ENCODE data around the gene EGFL7.

EGFL7 gene

DNA sequence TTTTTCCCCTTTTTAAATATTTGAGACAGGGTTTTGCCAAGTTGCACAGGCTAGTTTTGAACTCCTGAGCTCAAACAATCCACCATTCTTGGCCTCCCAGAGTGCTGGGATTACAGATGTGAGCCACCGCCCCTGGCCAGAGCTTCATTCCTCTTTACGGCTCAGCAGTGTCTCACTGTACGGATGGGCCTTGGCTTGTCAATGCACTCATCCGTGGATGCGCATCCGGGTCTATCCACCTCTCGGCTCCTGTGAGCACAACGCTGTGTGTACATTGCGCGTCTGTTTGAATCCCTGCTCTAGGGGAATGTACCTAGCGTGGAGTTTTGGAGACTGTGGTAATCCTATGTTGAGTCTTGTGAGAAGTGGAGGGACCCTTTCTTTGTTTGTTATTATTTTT lies 10.9 kb upstream of the EGFL7 start:
- TF ChIP-seq, protein P1, sequence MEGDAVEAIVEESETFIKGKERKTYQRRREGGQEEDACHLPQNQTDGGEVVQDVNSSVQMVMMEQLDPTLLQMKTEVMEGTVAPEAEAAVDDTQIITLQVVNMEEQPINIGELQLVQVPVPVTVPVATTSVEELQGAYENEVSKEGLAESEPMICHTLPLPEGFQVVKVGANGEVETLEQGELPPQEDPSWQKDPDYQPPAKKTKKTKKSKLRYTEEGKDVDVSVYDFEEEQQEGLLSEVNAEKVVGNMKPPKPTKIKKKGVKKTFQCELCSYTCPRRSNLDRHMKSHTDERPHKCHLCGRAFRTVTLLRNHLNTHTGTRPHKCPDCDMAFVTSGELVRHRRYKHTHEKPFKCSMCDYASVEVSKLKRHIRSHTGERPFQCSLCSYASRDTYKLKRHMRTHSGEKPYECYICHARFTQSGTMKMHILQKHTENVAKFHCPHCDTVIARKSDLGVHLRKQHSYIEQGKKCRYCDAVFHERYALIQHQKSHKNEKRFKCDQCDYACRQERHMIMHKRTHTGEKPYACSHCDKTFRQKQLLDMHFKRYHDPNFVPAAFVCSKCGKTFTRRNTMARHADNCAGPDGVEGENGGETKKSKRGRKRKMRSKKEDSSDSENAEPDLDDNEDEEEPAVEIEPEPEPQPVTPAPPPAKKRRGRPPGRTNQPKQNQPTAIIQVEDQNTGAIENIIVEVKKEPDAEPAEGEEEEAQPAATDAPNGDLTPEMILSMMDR (IDR thresholded peaks at IDR 0.05) = no peak

DNA sequence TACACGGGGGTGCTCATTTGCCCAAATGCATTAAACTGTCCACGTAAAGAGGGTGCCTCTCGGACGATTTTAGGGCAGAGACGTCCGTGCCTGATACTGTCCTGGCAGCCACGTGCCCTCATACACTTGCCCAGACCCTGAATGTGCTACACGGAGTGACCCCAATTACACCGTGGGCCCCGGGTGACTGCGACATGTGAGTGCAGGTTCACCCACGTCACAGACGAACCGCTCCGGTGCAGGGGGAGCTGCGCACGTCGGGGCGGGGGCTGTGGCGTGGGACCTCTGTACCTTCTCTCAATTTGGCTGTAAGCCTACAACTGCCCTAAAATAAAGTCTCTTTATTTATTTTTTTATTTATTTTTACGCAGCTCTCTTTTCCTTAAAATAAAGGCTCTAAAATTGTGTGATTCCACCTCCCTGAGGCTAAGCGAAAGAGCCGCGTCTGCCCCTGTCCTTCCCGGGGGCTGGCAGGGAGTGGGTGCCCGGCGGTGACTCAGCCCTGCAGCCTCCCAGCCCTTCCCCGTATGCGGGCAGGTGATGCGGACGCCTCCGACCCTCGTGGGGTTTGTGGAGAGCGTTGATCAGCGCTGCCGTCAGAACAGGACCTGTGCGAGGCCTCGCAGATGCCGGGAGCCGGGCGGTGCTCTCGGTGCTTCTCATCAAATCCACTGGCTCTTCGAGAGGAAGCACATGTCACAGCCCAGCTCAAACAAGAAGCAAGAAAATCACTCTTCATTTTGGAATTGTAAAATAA lies 9.2 kb upstream of the EGFL7 start:
- TF ChIP-seq, protein P1 (IDR thresholded peaks at IDR 0.05) = no peak

DNA sequence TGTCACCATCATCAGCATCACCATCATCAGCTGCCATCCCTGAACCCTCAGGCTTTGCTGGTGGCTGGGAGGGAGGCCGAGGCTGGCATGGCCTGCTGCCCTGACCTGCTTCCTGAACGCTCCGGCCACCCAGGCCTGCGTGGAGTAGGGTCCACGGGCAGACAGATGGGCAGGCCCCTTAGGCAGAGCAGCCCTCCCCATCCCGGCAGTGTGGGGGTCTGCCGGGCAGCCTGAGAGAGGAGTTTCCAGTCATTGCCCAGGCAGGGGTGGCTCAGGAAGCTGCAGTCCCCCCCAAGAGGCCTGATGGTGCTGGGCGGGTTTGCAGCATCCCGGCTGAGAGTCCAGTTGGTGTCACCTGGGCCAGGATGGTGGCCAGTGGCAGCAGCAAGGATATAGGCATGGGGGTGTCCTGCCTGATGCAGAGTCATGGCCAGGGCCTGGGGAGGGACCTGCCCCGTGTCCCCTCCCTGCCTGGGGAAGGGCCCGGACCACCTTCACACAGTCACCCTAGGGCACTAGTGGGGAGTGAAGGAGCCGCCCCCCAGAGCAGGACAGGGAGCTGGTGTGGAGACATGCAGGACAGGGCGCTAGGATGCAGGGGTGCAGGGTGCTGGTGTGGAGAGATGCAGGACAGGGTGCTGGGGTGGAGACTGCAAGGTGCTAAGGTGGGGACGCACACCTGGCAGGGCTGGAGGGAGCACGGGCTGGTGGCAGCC lies 7.7 kb upstream of the EGFL7 start:
- TF ChIP-seq, protein P1 (IDR thresholded peaks at IDR 0.05) = no peak

DNA sequence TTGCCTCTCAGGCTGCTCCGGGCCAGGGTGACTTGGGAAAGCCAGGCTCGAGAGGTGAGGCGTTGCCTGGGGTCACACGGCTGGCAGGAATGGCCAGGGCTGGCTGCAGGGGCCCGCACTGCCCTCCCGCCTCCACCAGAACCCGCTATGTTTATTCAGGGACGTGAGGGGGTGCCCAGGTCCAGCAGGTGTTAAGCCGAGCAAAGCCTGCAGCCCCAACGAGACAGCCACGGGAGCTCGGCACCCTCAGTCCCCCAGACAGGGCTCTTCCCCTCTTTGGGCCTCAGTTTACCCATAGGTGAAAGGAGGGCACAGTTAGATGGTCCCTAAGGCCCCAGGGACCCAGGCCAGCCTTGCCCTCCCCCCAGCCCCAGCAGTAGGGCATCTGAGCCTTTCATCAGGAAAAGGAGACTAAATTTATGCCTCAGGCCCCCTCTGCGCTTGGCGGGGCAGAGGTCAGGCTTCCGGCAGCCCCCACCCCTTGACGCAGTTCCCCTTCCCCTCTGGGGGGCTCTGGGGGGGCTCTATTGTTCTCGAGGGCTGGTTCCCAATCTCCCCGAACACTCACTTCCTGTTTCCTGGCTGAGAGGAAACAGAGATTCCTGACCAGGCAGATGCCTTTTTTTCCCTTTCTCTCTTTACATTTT lies 7.1 kb upstream of the EGFL7 start:
- TF ChIP-seq, protein P1 (IDR thresholded peaks at IDR 0.05) = no peak

DNA sequence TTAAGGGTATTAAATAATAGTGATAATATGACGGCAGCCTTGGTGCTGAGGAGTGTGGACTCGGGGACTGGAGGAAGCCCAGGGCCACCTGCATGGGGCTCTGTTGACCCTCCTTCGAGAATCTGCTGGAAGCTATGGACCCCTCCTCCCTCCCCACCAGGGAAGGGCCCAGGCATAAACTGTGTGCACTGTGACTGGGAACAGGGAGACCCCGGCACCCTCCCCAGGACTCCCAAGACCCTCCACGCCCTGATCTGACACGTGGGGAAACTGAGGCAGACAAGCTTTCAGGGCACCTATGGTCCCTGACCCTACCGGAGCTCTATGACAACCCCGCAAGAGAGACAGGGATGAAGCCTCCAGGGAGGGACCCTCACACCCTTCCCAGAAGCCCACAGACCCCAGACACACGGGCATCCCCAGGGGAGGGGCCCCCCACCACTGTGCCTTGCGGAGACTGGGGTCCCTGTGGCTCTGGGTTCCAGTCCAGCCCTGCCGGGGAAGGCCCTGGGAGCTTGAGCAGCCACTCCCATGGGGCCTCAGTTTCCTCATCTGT lies 6.5 kb upstream of the EGFL7 start:
- TF ChIP-seq, protein P1 (IDR thresholded peaks at IDR 0.05) = no peak

DNA sequence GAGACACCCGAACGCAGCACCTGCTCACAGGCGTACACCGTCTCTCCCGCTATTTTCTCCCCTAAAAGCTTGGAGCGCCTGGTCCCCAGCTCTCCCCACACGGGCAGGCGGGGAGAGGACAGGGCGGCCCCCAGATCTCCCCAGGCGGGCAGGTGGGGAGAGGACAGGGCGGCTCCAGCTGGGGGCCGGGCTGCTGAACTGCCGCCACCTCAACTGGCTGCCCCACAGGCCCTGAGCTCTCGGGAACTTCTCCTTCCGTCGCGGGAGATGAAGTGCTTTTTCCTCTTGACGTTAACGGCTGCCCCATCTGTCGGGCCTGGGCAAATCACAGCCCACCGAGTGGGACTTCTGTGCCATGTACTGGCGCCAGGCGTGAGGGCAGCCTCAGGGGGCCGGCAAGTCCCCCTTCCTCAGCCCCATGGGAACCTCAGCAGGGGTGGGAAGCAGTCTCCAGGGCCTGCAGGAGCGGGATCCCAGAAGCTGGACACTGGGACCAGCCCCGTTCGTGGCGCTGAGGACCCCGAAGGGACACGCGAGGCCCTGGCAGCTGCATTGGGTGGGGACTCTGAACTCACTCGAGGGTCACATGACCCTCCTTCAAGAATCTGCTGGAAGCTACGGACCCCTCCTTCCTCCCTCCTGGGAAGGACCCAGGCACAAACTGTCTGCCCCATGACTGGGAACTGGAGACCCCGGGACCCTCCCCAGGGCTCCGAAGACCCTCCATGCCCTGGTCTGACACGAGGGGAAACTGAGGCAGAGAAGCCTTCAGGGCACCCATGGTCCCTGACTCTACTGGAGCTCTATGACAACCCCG lies 5.7 kb upstream of the EGFL7 start:
- TF ChIP-seq, protein P1 (IDR thresholded peaks at IDR 0.05) = no peak
